AG04450 (cell line): ENCODE measurements around the gene RNF125. TPM values are rescaled to one million over a fixed set of nuclear protein-coding genes. Genes with fewer than 3 reads are reported as not detected.

Experiments used
- CTCF ChIA-PET: fragments of 300-600, 350-600 bp; formaldehyde crosslinking; extraction: SDS; loops from one replicate; lab custom pipeline; 2022; ENCODE audit warnings: antibody characterized with exemption, inconsistent platforms; lab: Charles Lee
- POLR2A ChIA-PET: fragments of 350-600 bp; formaldehyde crosslinking; extraction: SDS; loops from one replicate; lab custom pipeline; 2021; ENCODE audit warnings: antibody characterized with exemption, inconsistent platforms; lab: Yijun Ruan, JAX
- DNase-seq: peaks from one replicate; pipeline ENCODE4 v3.0.0-alpha.2; 2011; ENCODE audit warnings: low read depth, low spot score
- H3K27ac ChIP-seq: one replicate; pipeline ENCODE4 v1.5.1; 2012; ENCODE audit warnings: low read depth, low read length, control low read depth
- H3K27me3 ChIP-seq: one replicate; pipeline ENCODE4 v1.6.0; 2012; ENCODE audit warnings: low read length; ENCODE audit not compliant: control insufficient read depth, insufficient read depth
- H3K4me3 ChIP-seq: 2 replicates; pipeline ENCODE4 v1.5.1; 2011; ENCODE audit warnings: mild to moderate bottlenecking, low read depth, low read length, control low read depth
- H3K9me3 ChIP-seq: 2 replicates; pipeline ENCODE4 v1.5.1; 2012; ENCODE audit warnings: low read length; ENCODE audit not compliant: control insufficient read depth, insufficient read depth
- polyA plus RNA-seq: library from polyadenylated mRNA; depleted of rRNA; stranded (reverse); fragments of >200 nt; gene quantifications from 2 replicates; pipeline ENCODE4 v1.2.3, GENCODE V29; 2011
- TF ChIP-seq, protein P1 (sequence below): IDR thresholded peaks from 2 replicates; pipeline ENCODE4 v1.5.1; 2011; ENCODE audit warnings: low read depth, low read length, control low read depth, inconsistent platforms

RNF125 gene
- polyA plus RNA-seq, 1 experiment: 0.41 TPM

DNA sequence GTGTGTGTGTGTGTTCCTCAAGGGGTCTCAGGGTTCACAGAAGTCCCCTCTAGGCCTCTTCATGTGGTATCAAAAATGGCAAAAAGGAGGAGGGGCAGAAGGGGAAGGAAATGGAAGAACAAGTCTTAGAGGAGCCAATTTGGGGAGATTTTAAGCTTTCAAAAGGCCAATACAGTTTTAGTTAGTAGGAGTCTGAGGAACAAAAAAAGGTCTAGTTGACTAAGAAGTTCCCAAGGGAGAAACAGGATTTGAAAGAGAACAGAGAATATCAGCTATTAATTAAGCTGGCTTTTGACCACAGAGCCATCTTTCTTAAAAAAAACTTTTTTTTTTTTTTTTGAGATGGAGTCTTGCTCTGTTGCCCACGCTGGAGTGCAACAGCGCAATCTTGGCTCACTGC lies 7.1 kb downstream of the RNF125 start:
- POLR2A ChIA-PET: no interaction called here
- CTCF ChIA-PET: no interaction called here

DNA sequence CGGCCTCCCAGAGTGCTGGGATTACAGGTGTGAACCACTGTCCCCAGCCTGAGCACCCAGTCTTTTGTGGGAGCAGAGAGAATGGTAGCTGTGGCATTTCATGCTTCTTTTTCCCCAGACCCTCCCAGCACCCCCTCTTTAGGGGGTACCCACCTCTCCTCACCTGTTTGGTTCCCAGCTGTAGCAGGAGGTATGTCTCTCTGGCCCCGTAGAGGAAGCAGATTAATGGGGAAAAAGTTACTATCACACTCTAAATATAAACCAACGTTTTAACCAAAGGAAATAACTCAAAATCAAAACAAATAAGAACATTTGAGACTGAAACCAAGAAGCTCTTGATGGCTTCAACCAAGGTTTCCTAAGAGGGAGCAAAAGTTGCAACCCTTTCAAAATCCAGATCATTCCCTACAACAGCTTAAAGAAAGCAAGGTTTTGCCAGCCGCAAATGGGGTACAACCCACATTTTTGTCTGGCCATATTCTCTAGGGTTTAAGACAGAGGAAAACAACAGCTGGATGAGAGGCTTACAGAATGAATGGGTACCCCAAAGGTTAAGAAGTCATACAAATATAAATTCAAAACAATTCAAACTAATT lies 8.0 kb downstream of the RNF125 start:
- H3K9me3 ChIP-seq: no peaks in the 10 kb centered on the region
- no peak overlapping the region for H3K27ac ChIP-seq
- H3K4me3 ChIP-seq: no peak overlapping the region
- CTCF ChIA-PET: interaction anchor here (0.6 kb wide), 1 partner anchor 294 kb away, joined by 3 read pairs; no protein-coding TSS in a partner anchor
- DNase-seq: no peak
- POLR2A ChIA-PET: no interaction called here
- H3K27me3 ChIP-seq: no peaks in the 10 kb centered on the region
- TF ChIP-seq, protein P1, sequence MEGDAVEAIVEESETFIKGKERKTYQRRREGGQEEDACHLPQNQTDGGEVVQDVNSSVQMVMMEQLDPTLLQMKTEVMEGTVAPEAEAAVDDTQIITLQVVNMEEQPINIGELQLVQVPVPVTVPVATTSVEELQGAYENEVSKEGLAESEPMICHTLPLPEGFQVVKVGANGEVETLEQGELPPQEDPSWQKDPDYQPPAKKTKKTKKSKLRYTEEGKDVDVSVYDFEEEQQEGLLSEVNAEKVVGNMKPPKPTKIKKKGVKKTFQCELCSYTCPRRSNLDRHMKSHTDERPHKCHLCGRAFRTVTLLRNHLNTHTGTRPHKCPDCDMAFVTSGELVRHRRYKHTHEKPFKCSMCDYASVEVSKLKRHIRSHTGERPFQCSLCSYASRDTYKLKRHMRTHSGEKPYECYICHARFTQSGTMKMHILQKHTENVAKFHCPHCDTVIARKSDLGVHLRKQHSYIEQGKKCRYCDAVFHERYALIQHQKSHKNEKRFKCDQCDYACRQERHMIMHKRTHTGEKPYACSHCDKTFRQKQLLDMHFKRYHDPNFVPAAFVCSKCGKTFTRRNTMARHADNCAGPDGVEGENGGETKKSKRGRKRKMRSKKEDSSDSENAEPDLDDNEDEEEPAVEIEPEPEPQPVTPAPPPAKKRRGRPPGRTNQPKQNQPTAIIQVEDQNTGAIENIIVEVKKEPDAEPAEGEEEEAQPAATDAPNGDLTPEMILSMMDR: no peak

More for the DNA sequence above, 7.1 kb downstream of the RNF125 start:
- TF ChIP-seq, protein P1: no peak
- DNase-seq: no peak
- Histone ChIP-seq H3K27ac (no peak overlapping the region), H3K4me3 (no peak overlapping the region), H3K27me3 (no peaks in the 10 kb centered on the region), H3K9me3 (no peaks in the 10 kb centered on the region)

DNA sequence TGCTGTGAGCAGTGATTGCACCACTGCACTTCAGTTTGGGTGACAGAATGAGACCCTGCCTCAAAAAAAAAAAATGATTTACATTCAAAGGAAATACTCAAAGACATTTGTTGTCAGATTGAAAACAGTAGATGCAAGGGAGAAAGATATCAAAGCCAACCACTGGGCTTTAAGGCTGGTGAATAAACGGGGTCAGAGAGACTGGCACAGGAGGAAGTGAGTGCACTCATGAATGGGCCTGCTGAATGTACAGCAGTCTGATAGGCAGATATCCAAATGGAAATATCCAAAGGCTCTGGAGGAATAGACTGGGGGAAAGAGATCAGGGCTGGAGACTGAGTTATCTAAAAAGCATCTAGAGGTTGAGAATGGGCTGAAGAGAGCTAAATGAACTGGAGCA lies 10.9 kb downstream of the RNF125 start:
- Histone ChIP-seq H3K27ac (no peak overlapping the region), H3K27me3 (no peaks in the 10 kb centered on the region), H3K9me3 (no peaks in the 10 kb centered on the region), H3K4me3 (no peak overlapping the region)
- ChIA-PET POLR2A (no interaction called here), CTCF (no interaction called here)
- TF ChIP-seq, protein P1: no peak
- DNase-seq: no peak

DNA sequence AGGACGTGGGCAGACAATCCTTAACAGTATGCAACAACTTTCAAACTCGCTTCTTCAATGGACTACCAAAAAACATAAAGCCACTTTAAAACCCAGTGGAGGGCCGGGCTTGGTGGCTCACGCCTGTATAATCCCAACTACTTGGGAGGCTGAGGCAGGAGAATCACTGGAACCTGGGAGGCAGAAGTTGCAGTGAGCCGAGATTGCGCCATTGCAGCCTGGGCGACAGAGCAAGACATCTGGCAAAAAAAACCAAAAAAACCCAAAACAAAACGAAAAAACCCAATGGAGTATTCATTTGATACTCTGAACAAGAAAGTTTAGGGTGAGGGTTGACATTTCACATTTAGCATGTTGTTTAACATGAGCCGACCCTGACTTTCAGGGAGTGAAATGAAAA lies 14.0 kb downstream of the RNF125 start:
- Histone ChIP-seq H3K4me3 (no peak overlapping the region), H3K27ac (no peak overlapping the region), H3K27me3 (no peaks in the 10 kb centered on the region), H3K9me3 (no peaks in the 10 kb centered on the region)
- CTCF ChIA-PET: no interaction called here
- DNase-seq: no peak
- POLR2A ChIA-PET: no interaction called here
- TF ChIP-seq, protein P1: no peak

DNA sequence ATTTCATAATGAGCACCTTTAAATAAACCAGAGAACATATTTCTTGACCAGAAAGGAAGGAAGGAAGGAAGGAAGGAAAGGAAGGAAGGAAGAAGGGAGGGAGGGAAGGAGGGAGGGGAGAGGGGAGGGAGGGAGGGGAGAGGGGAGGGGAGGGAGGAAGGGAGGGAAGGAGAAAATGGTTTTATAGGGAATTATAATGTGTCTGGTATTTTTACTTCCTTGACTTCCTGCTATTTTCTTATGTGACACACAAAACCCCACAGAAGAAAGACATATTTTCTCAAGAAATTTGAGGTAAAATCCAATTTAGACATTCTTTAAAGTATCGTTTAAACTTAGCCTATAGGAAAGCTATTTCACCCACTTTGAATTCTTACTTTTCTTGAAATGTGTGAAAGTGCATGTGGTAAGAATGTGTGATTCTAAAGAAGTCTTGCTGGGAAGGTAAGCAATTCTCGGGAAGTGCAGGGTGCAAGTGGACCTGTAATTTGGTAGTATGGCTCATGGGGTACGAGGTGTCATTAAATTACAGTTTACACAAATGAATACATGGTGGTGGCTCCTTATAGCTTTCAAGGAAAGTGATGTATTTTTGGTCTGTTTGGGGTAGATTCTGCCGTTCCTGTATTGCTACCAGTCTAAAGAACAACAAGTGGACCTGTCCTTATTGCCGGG lies 18.0 kb downstream of the RNF125 start:
- H3K27me3 ChIP-seq: no peaks in the 10 kb centered on the region
- no peak overlapping the region for H3K4me3 ChIP-seq
- POLR2A ChIA-PET: no interaction called here
- H3K27ac ChIP-seq: no peak overlapping the region
- TF ChIP-seq, protein P1: no peak
- CTCF ChIA-PET: no interaction called here
- no peak for DNase-seq
- no peaks in the 10 kb centered on the region for H3K9me3 ChIP-seq
